ENCODE measurements around the gene LAD1. TPM values are rescaled to one million over a fixed set of nuclear protein-coding genes. Genes with fewer than 3 reads are reported as not detected.

The LAD1 gene
- total RNA-seq, 1 experiment from 2014 or later: not detected

- no peak for DNase-seq (ENCODE audit: low read depth)
Observed at GRCh38 chr1:201366696-201367095, 32.4 kb downstream of the LAD1 start.

GRCh38 chr1:201365251-201365650 lies 33.9 kb downstream of the LAD1 start:
- DNase-seq (ENCODE audit: low read depth): no peak

GRCh38 chr1:201364808-201365105 lies 34.4 kb downstream of the LAD1 start:
- DNase-seq (ENCODE audit: low read depth): no peak

GRCh38 chr1:201363467-201363866 lies 35.7 kb downstream of the LAD1 start:
- DNase-seq (ENCODE audit: low read depth): no peak

DNA sequence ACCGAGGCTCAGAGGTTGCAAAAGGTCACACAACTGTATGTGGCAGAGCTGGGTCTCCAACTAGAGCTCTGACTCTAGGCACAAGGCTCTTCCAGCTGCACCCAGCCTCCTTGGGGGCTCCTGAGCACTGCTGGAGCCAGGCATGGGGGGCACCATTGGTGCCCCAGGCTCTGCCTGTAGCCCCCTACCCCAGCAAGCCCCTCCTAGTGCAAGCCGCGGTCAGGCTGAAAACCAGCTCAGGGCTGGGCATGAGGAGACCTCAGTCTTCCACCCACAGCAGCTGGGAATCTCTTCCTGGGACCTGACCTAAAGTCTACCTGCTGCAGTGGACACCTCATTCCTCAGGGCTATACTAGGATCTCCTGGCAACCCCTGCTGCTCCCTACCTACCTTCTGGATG lies 36.2 kb downstream of the LAD1 start:
- DNase-seq (ENCODE audit: low read depth): no peak

DNA sequence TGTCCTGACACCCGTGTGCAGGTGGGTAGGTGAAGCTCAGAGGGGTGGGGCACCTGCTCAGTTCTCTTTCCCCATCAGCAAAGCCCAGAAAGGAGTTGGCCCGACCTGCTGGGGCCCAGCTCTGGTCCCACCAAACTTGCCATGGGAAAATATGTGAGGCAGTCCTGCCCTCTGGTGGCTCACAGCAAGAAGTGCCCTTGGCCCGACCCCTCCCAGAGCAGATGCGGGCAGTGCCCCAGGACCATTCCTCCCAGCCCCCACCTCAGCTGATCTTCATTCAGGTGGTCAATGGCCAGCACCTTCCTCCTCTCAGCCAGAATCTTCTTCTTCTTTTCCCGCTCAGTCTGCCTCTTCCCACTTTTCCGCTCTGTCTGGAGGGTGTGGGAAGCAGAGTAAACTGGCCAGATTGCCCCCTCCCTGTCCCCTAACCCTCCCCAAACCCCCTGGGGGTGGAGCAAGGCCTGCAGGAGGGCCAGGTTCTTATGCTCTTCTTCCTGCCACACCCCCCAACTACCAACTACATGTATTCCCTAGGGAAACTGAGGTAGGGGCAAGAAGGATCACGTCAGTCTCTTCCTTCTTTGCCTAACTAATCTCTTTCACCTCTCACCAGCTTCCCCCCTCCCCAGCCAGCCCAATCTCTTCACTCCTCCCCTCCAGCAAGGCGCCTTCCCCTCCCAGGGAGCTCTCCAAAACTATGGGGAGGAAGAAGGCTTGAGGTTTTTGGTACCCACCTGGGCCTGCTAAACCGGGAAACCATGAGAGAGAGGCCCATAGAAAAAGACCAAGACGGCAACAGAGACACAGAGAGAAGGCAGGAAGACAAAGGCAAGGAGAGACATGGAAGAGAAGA lies 37.2 kb downstream of the LAD1 start:
- peak; percentile 29 for DNase-seq (ENCODE audit: low read depth)

DNA sequence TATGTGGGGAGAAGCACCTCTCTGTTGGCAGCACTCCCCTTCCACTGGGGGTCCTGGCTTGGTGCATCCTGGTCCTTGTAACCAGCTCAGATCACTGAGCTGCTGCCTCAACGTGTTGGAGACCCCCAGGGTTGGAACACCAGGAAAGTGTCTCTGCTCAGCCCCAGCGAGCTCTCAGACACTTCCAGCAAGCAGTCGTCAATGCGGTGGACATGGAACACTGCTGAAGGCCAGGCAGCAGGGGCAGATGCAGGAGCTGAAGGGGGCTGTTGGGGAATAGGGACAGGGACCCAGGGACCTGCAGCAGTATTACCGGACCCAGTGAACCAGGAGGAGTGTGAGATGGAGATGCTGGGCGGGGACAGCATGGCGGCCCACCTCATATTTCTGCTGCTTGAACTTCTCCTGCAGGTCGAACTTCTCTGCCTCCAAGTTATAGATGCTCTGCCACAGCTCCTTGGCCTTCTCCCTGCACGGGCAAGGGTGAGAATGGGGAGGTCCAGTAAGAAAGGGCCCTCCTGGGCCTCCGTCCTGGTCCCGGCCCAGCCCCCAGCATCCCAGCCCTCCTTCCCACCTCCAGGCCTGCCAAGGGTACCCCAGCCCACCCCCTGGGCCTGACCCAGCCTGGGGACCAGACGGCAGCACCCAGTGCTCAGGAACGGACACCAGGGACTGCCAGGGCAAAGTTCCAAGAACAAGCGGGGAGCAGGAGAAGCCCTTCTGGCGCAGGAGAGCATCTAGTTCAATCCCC lies 38.0 kb downstream of the LAD1 start:
- no peak for DNase-seq (ENCODE audit: low read depth)

DNA sequence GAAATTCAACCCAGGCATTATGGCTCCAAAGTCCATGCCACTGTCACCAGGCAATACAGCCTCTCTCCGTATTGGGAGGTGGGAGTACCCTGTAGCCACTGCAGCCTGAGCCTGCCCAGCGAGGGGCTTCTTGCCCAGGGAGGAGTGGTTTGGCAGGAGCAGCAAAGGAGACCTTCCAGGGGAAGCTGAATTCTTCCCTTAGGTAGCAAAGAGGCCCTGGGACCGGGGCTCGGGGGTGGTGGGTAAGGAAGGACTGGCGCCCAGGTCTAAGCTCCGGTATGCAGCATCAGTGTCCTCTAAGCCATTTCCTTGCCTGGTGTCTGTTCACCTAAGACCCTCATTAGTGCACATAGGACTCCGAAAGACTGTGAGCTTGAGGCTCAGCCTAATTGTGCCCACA lies 38.6 kb downstream of the LAD1 start:
- DNase-seq (ENCODE audit: low read depth): no peak

GRCh38 chr1:201359873-201360210 lies 39.3 kb downstream of the LAD1 start:
- no peak for DNase-seq (ENCODE audit: low read depth)

DNA sequence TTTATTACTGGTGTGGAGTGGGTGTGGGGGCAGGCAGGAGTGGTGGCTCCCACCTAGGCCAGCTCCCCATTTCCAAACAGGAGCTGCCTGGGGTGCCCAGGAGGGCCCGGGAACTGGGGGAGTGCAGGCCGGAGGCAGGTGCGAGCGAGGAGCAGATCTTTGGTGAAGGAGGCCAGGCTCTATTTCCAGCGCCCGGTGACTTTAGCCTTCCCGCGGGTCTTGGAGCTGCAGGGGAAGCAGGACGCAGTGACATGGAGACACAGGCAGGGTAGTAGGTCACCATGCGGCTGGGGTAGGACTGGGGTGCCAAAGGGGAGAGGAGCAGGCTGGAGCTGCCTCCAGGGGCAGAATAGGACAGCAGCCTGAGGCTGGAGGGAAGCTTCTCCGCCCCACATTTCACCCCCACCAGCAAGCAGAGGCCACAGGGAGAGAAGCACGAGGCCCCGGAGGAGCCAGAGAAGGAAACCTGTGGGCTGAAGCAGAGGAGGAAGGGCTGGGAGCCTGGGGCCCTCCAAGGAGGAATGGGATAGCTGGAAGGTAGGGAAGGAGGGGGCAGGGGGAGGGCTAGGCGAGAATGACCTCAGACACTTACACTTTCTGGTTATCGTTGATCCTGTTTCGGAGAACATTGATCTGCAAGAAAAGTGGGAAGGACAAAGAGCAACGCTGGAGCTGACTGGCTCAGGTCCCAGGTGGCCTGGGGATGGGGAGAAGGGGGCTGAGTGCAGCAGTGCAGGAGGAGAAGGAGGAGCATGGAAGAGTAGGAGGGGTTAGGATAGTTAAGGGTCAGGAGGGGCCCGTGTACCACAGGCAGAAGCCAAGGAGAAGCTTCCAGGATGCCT lies 39.9 kb downstream of the LAD1 start:
- DNase-seq (ENCODE audit: low read depth): no peak

GRCh38 chr1:201358596-201358995 lies 40.5 kb downstream of the LAD1 start:
- DNase-seq (ENCODE audit: low read depth): peak; percentile 43

DNA sequence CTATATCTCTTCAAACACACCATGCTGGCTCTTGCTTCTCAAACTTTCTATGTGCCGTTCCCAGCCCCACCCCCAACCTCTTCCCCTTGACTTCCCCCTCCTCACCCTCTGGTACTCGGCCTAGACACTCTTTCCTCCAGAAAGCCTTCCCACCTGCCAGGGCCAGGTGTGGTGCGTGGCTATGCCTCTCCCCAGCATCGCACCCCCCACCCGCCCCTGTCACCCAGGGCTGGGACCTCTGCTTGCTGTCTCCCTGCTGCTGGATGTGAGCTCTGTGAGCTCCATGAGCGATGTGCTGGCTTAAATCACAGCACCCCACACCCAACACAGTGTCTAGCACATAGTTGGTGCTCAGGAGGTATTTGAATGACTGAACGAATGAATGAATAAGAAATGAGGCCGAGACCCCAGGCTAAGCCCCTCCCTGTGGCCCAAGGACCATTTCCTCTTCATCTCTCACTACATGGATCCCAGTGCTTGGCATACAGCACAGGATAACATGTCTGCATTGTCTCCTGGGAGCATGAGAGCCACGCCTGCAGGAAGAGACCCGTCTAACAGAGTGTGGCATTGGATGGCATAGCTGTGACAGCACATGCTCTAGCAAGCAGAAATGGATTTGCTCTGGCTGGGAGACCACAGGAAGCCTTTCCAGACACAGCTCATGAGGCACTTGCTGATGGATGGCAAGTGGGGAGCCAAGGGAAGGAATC lies 41.3 kb downstream of the LAD1 start:
- no peak for DNase-seq (ENCODE audit: low read depth)

GRCh38 chr1:201357211-201357610 lies 41.9 kb downstream of the LAD1 start:
- no peak for DNase-seq (ENCODE audit: low read depth)

- DNase-seq (ENCODE audit: low read depth): no peak
Observed at GRCh38 chr1:201356701-201357100, 42.4 kb downstream of the LAD1 start.

- DNase-seq (ENCODE audit: low read depth): no peak
Observed at GRCh38 chr1:201356236-201356635, 42.9 kb downstream of the LAD1 start.

- DNase-seq (ENCODE audit: low read depth): no peak
Observed at GRCh38 chr1:201355471-201355870, 43.7 kb downstream of the LAD1 start.

GRCh38 chr1:201354901-201355295 lies 44.2 kb downstream of the LAD1 start:
- DNase-seq (ENCODE audit: low read depth): no peak

DNA sequence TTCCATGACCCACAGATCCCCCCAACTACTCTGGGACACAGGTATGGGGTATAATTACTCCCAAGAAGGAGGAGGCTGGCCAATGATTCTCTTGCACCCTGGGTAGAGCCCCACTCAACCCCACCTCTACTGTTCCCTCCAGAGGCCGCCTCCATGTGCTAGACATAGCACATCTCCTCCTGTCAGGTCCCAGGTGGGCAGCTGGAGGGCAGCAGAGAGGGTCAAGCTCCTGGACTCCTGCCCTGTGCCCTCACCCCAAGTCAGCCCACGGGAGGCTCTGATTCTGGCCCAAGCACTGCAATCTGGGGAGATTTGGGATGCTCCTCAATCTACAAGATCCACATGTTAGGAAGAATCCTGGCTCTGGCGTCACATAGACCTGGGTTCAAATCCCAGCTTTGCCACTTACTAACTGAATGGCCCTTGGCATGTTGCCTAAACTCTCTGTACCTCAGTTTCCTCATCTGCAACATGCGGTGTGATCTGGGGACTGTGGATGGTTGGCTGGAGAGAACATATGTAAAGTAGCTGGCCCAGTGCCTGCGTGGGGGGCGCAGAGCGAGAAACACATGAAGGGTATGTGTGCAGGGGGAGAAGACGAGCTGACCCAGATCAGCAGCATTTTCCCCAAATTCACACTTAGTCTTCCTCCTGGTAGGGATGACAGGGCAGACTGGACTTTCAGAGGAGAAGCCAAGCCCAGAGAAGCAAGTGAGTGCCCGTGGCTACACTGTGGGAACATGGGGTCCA lies 44.8 kb downstream of the LAD1 start:
- DNase-seq (ENCODE audit: low read depth): no peak

DNA sequence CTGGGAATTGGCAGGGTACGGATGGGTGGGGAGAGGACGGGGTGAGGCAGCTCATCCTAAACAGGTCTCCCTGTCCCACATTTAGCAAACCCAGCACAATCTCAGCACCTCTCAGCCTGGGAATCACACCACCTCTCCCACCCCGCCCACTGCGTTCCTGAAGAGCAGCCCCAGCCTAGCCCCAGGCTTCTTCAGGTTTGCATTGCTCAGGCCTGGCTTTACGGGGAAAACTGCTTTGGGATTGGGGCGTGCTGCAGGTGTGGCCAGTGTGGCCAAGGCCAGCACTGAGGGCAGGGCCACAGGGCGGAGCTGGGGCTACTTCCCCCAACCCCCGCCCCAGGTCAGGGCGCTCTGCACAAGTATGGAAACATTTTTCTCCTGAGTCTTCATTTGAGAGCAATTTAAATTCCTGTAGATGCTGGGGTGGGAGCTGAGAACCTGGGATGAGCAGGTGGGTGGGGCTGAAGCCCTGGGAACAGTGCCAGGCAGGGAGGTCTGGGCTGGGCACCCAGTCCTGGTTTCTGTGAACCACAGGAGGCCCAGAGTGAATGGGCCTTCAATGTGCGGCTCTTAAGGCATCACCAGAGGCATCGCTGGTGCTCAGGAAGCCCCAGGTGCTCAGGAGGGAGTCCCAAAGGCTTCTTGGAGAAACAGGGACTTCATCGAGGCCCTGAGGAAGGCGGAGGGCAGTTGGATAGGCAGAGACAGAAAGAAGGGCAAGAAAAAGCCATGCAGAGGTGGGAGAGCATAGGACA lies 45.8 kb downstream of the LAD1 start:
- no peak for DNase-seq (ENCODE audit: low read depth)

- DNase-seq (ENCODE audit: low read depth): no peak
Observed at GRCh38 chr1:201351617-201352016, 47.5 kb downstream of the LAD1 start.

All from HT1080 (cell line).